ENCODE data around the gene FOXF1.

GRCh38 chr16:86499889-86500707 lies 10.2 kb upstream of the FOXF1 start:
- TF ChIP-seq CTCF (IDR thresholded peaks at IDR 0.05; ENCODE audit: low read depth, low read length, missing input control) (no peak), MAX (IDR thresholded peaks at IDR 0.05) (no peak), RAD21 (IDR thresholded peaks at IDR 0.05) (no peak), ZBTB33 (IDR thresholded peaks at IDR 0.05) (no peak), TAF1 (conservative IDR thresholded peaks at IDR 0.05) (no peak), SP1 (IDR thresholded peaks at IDR 0.05) (no peak), FOXA1 (IDR thresholded peaks at IDR 0.05) (no peak), REST (IDR thresholded peaks at IDR 0.05) (no peak), EGR1 (IDR thresholded peaks at IDR 0.05; ENCODE audit: low read depth in 2 of 2) (no peak)

All from liver (tissue), 3 donors.